ENCODE measurements around the gene POLR1C.
"Not testable (repeated sequence)": the region's sequence is repeated elsewhere in the genome, so short reads cannot be mapped to it uniquely, and the experiment has no call there.

The POLR1C gene

GRCh38 chr6:43539409-43539808, 22.5 kb downstream of the POLR1C start:
- not testable (repeated sequence) for H3K27ac ChIP-seq (ENCODE audit: low read length); H3K4me1 ChIP-seq (ENCODE audit: control insufficient read depth in 1 of 2, insufficient read depth in 2 of 2, low read length in 2 of 2); H3K27me3 ChIP-seq (ENCODE audit: low read depth, low read length); H3K4me3 ChIP-seq (ENCODE audit: low read depth in 1 of 2, low read length in 2 of 2); H3K9me3 ChIP-seq (ENCODE audit: control insufficient read depth in 1 of 2, low read length in 2 of 2)
- peaks cover 12 to 26% of the 10 kb centered on the region in 2 donors for H3K36me3 ChIP-seq (ENCODE audit: control insufficient read depth in 1 of 2, insufficient read depth in 2 of 2, low read length in 2 of 2)

GRCh38 chr6:43540507-43540906, 23.6 kb downstream of the POLR1C start:
- Histone ChIP-seq H3K4me1 (ENCODE audit: control insufficient read depth in 1 of 2, insufficient read depth in 2 of 2, low read length in 2 of 2) (no peaks in the 10 kb centered on the region), H3K4me3 (ENCODE audit: low read depth in 1 of 2, low read length in 2 of 2) (no peak overlapping the region), H3K9me3 (ENCODE audit: control insufficient read depth in 1 of 2, low read length in 2 of 2) (no peaks in the 10 kb centered on the region), H3K36me3 (ENCODE audit: control insufficient read depth in 1 of 2, insufficient read depth in 2 of 2, low read length in 2 of 2) (peaks cover 15 to 32% of the 10 kb centered on the region in 2 donors), H3K27me3 (ENCODE audit: low read depth, low read length) (no peaks in the 10 kb centered on the region), H3K27ac (ENCODE audit: low read length) (no peak overlapping the region)

GRCh38 chr6:43541774-43542471, 25.0 kb downstream of the POLR1C start:
- Histone ChIP-seq H3K36me3 (ENCODE audit: control insufficient read depth in 1 of 2, insufficient read depth in 2 of 2, low read length in 2 of 2) (peaks cover 29 to 45% of the 10 kb centered on the region in 2 donors), H3K9me3 (ENCODE audit: control insufficient read depth in 1 of 2, low read length in 2 of 2) (no peaks in the 10 kb centered on the region), H3K27me3 (ENCODE audit: low read depth, low read length) (no peaks in the 10 kb centered on the region), H3K27ac (ENCODE audit: low read length) (no peak overlapping the region), H3K4me1 (ENCODE audit: control insufficient read depth in 1 of 2, insufficient read depth in 2 of 2, low read length in 2 of 2) (no peaks in the 10 kb centered on the region), H3K4me3 (ENCODE audit: low read depth in 1 of 2, low read length in 2 of 2) (no peak overlapping the region)

- no peak overlapping the region for H3K4me3 ChIP-seq (ENCODE audit: low read depth in 1 of 2, low read length in 2 of 2)
- no peaks in the 10 kb centered on the region for H3K4me1 ChIP-seq (ENCODE audit: control insufficient read depth in 1 of 2, insufficient read depth in 2 of 2, low read length in 2 of 2)
- H3K9me3 ChIP-seq (ENCODE audit: control insufficient read depth in 1 of 2, low read length in 2 of 2) = no peaks in the 10 kb centered on the region
- H3K36me3 ChIP-seq (ENCODE audit: control insufficient read depth in 1 of 2, insufficient read depth in 2 of 2, low read length in 2 of 2) = peaks cover 40 to 58% of the 10 kb centered on the region in 2 donors
- H3K27me3 ChIP-seq (ENCODE audit: low read depth, low read length) = no peaks in the 10 kb centered on the region
- H3K27ac ChIP-seq (ENCODE audit: low read length) = no peak overlapping the region
These were observed 27.6 kb downstream of the POLR1C start for GRCh38 chr6:43544461-43544860.

GRCh38 chr6:43547222-43547621, 30.3 kb downstream of the POLR1C start:
- Histone ChIP-seq H3K27ac (ENCODE audit: low read length) (no peak overlapping the region), H3K27me3 (ENCODE audit: low read depth, low read length) (no peaks in the 10 kb centered on the region), H3K4me1 (ENCODE audit: control insufficient read depth in 1 of 2, insufficient read depth in 2 of 2, low read length in 2 of 2) (no peaks in the 10 kb centered on the region), H3K4me3 (ENCODE audit: low read depth in 1 of 2, low read length in 2 of 2) (no peak overlapping the region), H3K36me3 (ENCODE audit: control insufficient read depth in 1 of 2, insufficient read depth in 2 of 2, low read length in 2 of 2) (peaks cover 55 to 80% of the 10 kb centered on the region in 2 donors), H3K9me3 (ENCODE audit: control insufficient read depth in 1 of 2, low read length in 2 of 2) (no peaks in the 10 kb centered on the region)

- H3K4me3 ChIP-seq (ENCODE audit: low read depth in 1 of 2, low read length in 2 of 2); H3K4me1 ChIP-seq (ENCODE audit: control insufficient read depth in 1 of 2, insufficient read depth in 2 of 2, low read length in 2 of 2); H3K27me3 ChIP-seq (ENCODE audit: low read depth, low read length); H3K9me3 ChIP-seq (ENCODE audit: control insufficient read depth in 1 of 2, low read length in 2 of 2); H3K27ac ChIP-seq (ENCODE audit: low read length): not testable (repeated sequence)
- peaks cover 67 to 78% of the 10 kb centered on the region in 2 donors for H3K36me3 ChIP-seq (ENCODE audit: control insufficient read depth in 1 of 2, insufficient read depth in 2 of 2, low read length in 2 of 2)
These were observed 40.7 kb downstream of the POLR1C start for GRCh38 chr6:43557620-43558019.

GRCh38 chr6:43559328-43559727, 42.4 kb downstream of the POLR1C start:
- H3K36me3 ChIP-seq (ENCODE audit: control insufficient read depth in 1 of 2, insufficient read depth in 2 of 2, low read length in 2 of 2) = peaks cover 65 to 83% of the 10 kb centered on the region in 2 donors
- no peak overlapping the region for H3K27ac ChIP-seq (ENCODE audit: low read length)
- no peaks in the 10 kb centered on the region for H3K27me3 ChIP-seq (ENCODE audit: low read depth, low read length)
- H3K4me1 ChIP-seq (ENCODE audit: control insufficient read depth in 1 of 2, insufficient read depth in 2 of 2, low read length in 2 of 2) = no peaks in the 10 kb centered on the region
- H3K4me3 ChIP-seq (ENCODE audit: low read depth in 1 of 2, low read length in 2 of 2) = no peak overlapping the region
- H3K9me3 ChIP-seq (ENCODE audit: control insufficient read depth in 1 of 2, low read length in 2 of 2) = no peaks in the 10 kb centered on the region

- no peaks in the 10 kb centered on the region for H3K27me3 ChIP-seq (ENCODE audit: low read depth, low read length)
- no peaks in the 10 kb centered on the region for H3K9me3 ChIP-seq (ENCODE audit: control insufficient read depth in 1 of 2, low read length in 2 of 2)
- H3K4me3 ChIP-seq (ENCODE audit: low read depth in 1 of 2, low read length in 2 of 2) = no peak overlapping the region
- H3K4me1 ChIP-seq (ENCODE audit: control insufficient read depth in 1 of 2, insufficient read depth in 2 of 2, low read length in 2 of 2) = peaks cover 0 to 7% of the 10 kb centered on the region in 2 donors
- H3K36me3 ChIP-seq (ENCODE audit: control insufficient read depth in 1 of 2, insufficient read depth in 2 of 2, low read length in 2 of 2) = peaks cover 22 to 47% of the 10 kb centered on the region in 2 donors
- no peak overlapping the region for H3K27ac ChIP-seq (ENCODE audit: low read length)
These were observed 54.1 kb downstream of the POLR1C start for GRCh38 chr6:43570876-43571441.
